HG03060 (cell line): ENCODE data around the gene NANP.
A peak's percentile ranks its signal among the peaks of the same experiment; 100 is the strongest.
"Not testable (repeated sequence)": the region's sequence is repeated elsewhere in the genome, so short reads cannot be mapped to it uniquely, and the experiment has no call there.

Experiments used
- ATAC-seq: cut with Tn5 transposase; IDR thresholded peaks from one replicate; pipeline ENCODE4 v1.9.1; 2021; ENCODE audit warnings: low read depth, moderate number of reproducible peaks; ENCODE audit not compliant: unreplicated experiment

NANP gene

GRCh38 chr20:25623736-25624499, at the start of gene NANP:
Gene NANP (minus strand): TSS chr20:25624014. CDS start chr20:25623948, 66 bp downstream.
- peak; percentile 57 for ATAC-seq

GRCh38 chr20:25672659-25673235, 48.9 kb upstream of the NANP start:
- ATAC-seq: no peak

GRCh38 chr20:25669826-25670422, 46.1 kb upstream of the NANP start:
- no peak for ATAC-seq

GRCh38 chr20:25668446-25668845, 44.6 kb upstream of the NANP start:
- ATAC-seq: no peak

GRCh38 chr20:25659999-25660398, 36.2 kb upstream of the NANP start:
- no peak for ATAC-seq

GRCh38 chr20:25654487-25654886, 30.7 kb upstream of the NANP start:
- ATAC-seq: no peak

- not testable (repeated sequence) for ATAC-seq
Measured at GRCh38 chr20:25652866-25653265, 29.1 kb upstream of the NANP start.

GRCh38 chr20:25644814-25645213, 21.0 kb upstream of the NANP start:
- ATAC-seq: no peak

- no peak for ATAC-seq
Measured at GRCh38 chr20:25643716-25644115, 19.9 kb upstream of the NANP start.

GRCh38 chr20:25637247-25637646, 13.4 kb upstream of the NANP start:
- ATAC-seq: no peak

- ATAC-seq: no peak
Measured at GRCh38 chr20:25632940-25633790, 9.4 kb upstream of the NANP start.

GRCh38 chr20:25630615-25631014, 6.8 kb upstream of the NANP start:
- ATAC-seq: not testable (repeated sequence)

GRCh38 chr20:25629816-25630499, 6.1 kb upstream of the NANP start:
- ATAC-seq: no peak

- no peak for ATAC-seq
Measured at GRCh38 chr20:25626779-25627178, 3.0 kb upstream of the NANP start.

GRCh38 chr20:25624500-25624939, 706 bp upstream of the NANP start:
- ATAC-seq: no peak

GRCh38 chr20:25623225-25623735, 534 bp downstream of the NANP start:
- ATAC-seq: peak; percentile 7

GRCh38 chr20:25622450-25623224, 1.2 kb downstream of the NANP start:
- ATAC-seq: no peak

GRCh38 chr20:25622049-25622448, 1.8 kb downstream of the NANP start:
- no peak for ATAC-seq

GRCh38 chr20:25619514-25619913, 4.3 kb downstream of the NANP start:
- ATAC-seq: no peak
